ENCODE results near the gene MED13L. TPM values are rescaled to one million over a fixed set of nuclear protein-coding genes. Genes with fewer than 3 reads are reported as not detected.

MED13L gene
- total and polyA plus RNA-seq, 2 of the 8 experiments (the other 6 are each of a cell fraction or from before 2014, with no cell fraction given) = 15.9 to 51.7 TPM

GRCh38 chr12:116324654-116325335 lies 47.3 kb upstream of the MED13L start:
- H2BK20ac ChIP-seq (ENCODE audit: low read length) = no peak overlapping the region
- no peaks in the 10 kb centered on the region for H3K27me3 ChIP-seq (replicated peaks in 1 of 4; ENCODE audit: control insufficient read depth in 3 of 4, extremely low read depth in 1 of 4, insufficient read depth in 3 of 4, low read length in 3 of 4)
- no peak overlapping the region for H2BK15ac ChIP-seq (ENCODE audit: low read length)
- H3K18ac ChIP-seq (ENCODE audit: extremely low read depth, low read length) = no peak overlapping the region
- no peak overlapping the region for H3K56ac ChIP-seq (replicated peaks; ENCODE audit: insufficient read length, low read depth, low read length)
- no peak for FAIRE-seq
- no peaks in the 10 kb centered on the region for H4K20me1 ChIP-seq (replicated peaks in 1 of 2; ENCODE audit: control insufficient read depth in 1 of 2, insufficient read depth in 2 of 2, low read length in 2 of 2)
- H3K79me1 ChIP-seq (ENCODE audit: low read depth, low read length) = no peaks in the 10 kb centered on the region
- H3K23me2 ChIP-seq (ENCODE audit: low read depth, low read length) = no peaks in the 10 kb centered on the region
- no peak overlapping the region for H3K9ac ChIP-seq (replicated peaks in 1 of 4; ENCODE audit: extremely low read depth in 1 of 4, low read depth in 3 of 4, low read length in 3 of 4)
- H3K4ac ChIP-seq (replicated peaks; ENCODE audit: insufficient read length, low read depth, low read length) = no peak overlapping the region
- no peak overlapping the region for H2AFZ ChIP-seq (ENCODE audit: low read length)
- H3K4me3 ChIP-seq (ENCODE audit: extremely low read depth in 1 of 4, insufficient read depth in 2 of 4, low read depth in 3 of 4, low read length in 4 of 4) = no peak overlapping the region
- H3K4me2 ChIP-seq (ENCODE audit: insufficient read depth in 1 of 2, low read depth in 2 of 2, low read length in 2 of 2) = no peak overlapping the region
- H3K4me1 ChIP-seq (replicated peaks in 1 of 4; ENCODE audit: control insufficient read depth in 3 of 4, insufficient read depth in 4 of 4, low read length in 3 of 4) = no peaks in the 10 kb centered on the region
- H3K36me3 ChIP-seq (ENCODE audit: control insufficient read depth in 2 of 4, insufficient read depth in 4 of 4, low read length in 3 of 4) = no peaks in the 10 kb centered on the region
- no peak overlapping the region for H4K8ac ChIP-seq (ENCODE audit: extremely low read depth, insufficient read depth, low read length)
- H4K91ac ChIP-seq (replicated peaks; ENCODE audit: insufficient read length, low read length) = no peak overlapping the region
- H3K79me2 ChIP-seq (ENCODE audit: control insufficient read depth in 1 of 2, insufficient read depth in 2 of 2, low read length in 2 of 2) = no peaks in the 10 kb centered on the region
- no peak overlapping the region for H4K5ac ChIP-seq (ENCODE audit: insufficient read length, low read depth, low read length)
- H2AK5ac ChIP-seq (ENCODE audit: low read depth, low read length) = no peak overlapping the region
- WGBS, 2 experiments (ENCODE audit: extremely low coverage in 1 of 2, insufficient coverage in 1 of 2, insufficient read length in 1 of 2, insufficient replicate concordance in 2 of 2, low coverage in 1 of 2, low lambda C conversion rate in 2 of 2, missing lambda C conversion rate in 1 of 2) = 94% methylated on average over 4 of the region's 4 CpGs; no CpG with 5 or more reads in 1 of the 2 experiments
- H2BK120ac ChIP-seq (replicated peaks; ENCODE audit: low read depth, low read length) = no peak overlapping the region
- ChIA-PET CTCF (ENCODE audit: partially characterized antibody) (no interaction called here), POLR2A (ENCODE audit: partially characterized antibody) (no interaction called here)
- no peak overlapping the region for H3K23ac ChIP-seq (ENCODE audit: insufficient read length)
- no peak overlapping the region for H3K27ac ChIP-seq (ENCODE audit: low read depth, low read length)
- H2BK12ac ChIP-seq (ENCODE audit: low read depth, low read length) = no peak overlapping the region
- no peaks in the 10 kb centered on the region for H3K9me3 ChIP-seq (ENCODE audit: insufficient read depth in 2 of 2, low read depth in 1 of 2, low read length in 1 of 2)
- DNase-seq (ENCODE audit: low read depth in 1 of 2, low spot score in 2 of 2) = no peak
- no peak overlapping the region for H2BK5ac ChIP-seq (ENCODE audit: low read depth, low read length)
- no peak overlapping the region for H3K14ac ChIP-seq (ENCODE audit: insufficient read length)
- no peak for TF ChIP-seq SRF (IDR thresholded peaks at IDR 0.05; ENCODE audit: low read depth, low read length)
- no peak for TF ChIP-seq ZNF274 (IDR thresholded peaks at IDR 0.05; ENCODE audit: borderline replicate concordance, extremely low read depth, low read length)
- TF ChIP-seq CHD2 (IDR thresholded peaks at IDR 0.05; ENCODE audit: low read length) = no peak
- no peak for TF ChIP-seq RFX5 (IDR thresholded peaks at IDR 0.05; ENCODE audit: borderline replicate concordance, low read depth, low read length)
- TF ChIP-seq KDM4A (IDR thresholded peaks at IDR 0.05; ENCODE audit: low read depth, low read length, severe bottlenecking) = no peak
- no peak for TF ChIP-seq MAX (IDR thresholded peaks at IDR 0.05)
- TF ChIP-seq JUN (IDR thresholded peaks at IDR 0.05; ENCODE audit: low read depth, low read length) = no peak
- no peak for TF ChIP-seq EP300 (IDR thresholded peaks at IDR 0.05; ENCODE audit: borderline replicate concordance in 1 of 2, low read depth in 2 of 2, low read length in 2 of 2)
- TF ChIP-seq SIRT6 (IDR thresholded peaks at IDR 0.05; ENCODE audit: low read length) = no peak
- TF ChIP-seq JUND (IDR thresholded peaks at IDR 0.05; ENCODE audit: low read length) = no peak
- TF ChIP-seq BRCA1 (IDR thresholded peaks at IDR 0.05; ENCODE audit: low read depth, low read length) = no peak
- TF ChIP-seq CHD1 (IDR thresholded peaks at IDR 0.05; ENCODE audit: low read depth, low read length) = no peak
- TF ChIP-seq ATF3 (IDR thresholded peaks at IDR 0.05; ENCODE audit: insufficient read depth, low read depth, low read length) = no peak
- no peak for TF ChIP-seq SUZ12 (IDR thresholded peaks at IDR 0.05; ENCODE audit: low read length)
